ENCODE results near the gene AP1S2. TPM values are rescaled to one million over a fixed set of nuclear protein-coding genes. Genes with fewer than 3 reads are reported as not detected.

AP1S2 gene
- 120 TPM for total RNA-seq

GRCh38 chrX:15854712-15855567, at the start of gene AP1S2:
Gene AP1S2, minus strand, starts transcription at chrX:15854813. Its CDS starts 2,289 bp downstream, at chrX:15852524.

GRCh38 chrX:15789979-15790768, 64.4 kb downstream of the AP1S2 start, which contains the start of gene ZRSR2:
Gene ZRSR2, plus strand, starts transcription at chrX:15790484. Its CDS starts 12 bp downstream, at chrX:15790496.

Other genes starting within 250 kb of the AP1S2 start
- gene CLTRN, start 190.0 kb downstream of the AP1S2 start, total RNA-seq = 0.46 TPM
- gene CA5B, start 116.5 kb downstream of the AP1S2 start, total RNA-seq = 5.8 TPM
- 5.8 TPM for gene ZRSR2, start 64.3 kb downstream of the AP1S2 start, total RNA-seq

All from diencephalon (tissue), 1 donor.